GM19372 (cell line): Measurements from ENCODE around the gene ADCY5.

Source experiments
- ATAC-seq: cut with Tn5 transposase; IDR thresholded peaks from one replicate; pipeline ENCODE4 v1.9.1; 2021; ENCODE audit warnings: mild to moderate bottlenecking, low read depth, moderate library complexity; ENCODE audit not compliant: unreplicated experiment

Gene ADCY5

DNA sequence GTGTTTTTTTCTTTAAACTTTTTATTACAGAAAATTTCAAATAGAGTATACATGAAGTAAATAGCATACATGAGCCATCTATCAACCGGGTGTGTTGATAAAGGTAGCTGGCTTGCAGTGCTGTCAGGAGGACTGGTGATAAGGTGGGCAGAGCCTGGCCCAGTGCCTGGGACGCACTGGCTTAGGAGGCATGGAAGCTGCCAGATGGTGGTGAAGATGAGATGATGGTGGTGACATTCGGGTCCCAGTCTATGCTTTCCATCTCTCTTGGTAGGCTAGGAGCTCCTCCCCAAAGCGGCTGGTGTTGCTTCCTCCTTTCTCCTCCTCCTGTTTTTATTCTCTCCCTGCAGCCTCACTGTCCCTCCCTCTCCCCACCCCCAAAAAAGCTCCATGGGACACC is 101.7 kb downstream of the ADCY5 start:
- ATAC-seq = no peak

DNA sequence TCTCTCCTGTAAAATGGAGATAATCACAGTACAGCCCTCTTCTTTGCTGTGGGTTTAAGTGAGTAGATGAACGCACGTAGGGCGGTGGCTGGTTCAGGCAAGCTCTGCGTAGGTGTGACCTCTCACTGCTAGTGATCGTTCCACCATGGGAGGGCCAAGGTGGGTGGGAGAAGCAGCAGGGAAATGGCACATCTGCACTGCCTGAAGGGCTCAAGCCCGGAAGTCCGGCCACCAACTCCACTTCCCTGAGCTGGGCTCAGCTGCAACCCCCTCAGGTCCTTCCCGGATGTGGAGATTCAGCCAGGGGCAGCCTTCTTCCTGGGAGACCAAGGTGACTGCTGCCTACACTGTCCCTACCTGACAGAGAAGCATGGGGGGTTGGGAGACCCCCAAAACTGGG is 102.9 kb downstream of the ADCY5 start:
- ATAC-seq = no peak

DNA sequence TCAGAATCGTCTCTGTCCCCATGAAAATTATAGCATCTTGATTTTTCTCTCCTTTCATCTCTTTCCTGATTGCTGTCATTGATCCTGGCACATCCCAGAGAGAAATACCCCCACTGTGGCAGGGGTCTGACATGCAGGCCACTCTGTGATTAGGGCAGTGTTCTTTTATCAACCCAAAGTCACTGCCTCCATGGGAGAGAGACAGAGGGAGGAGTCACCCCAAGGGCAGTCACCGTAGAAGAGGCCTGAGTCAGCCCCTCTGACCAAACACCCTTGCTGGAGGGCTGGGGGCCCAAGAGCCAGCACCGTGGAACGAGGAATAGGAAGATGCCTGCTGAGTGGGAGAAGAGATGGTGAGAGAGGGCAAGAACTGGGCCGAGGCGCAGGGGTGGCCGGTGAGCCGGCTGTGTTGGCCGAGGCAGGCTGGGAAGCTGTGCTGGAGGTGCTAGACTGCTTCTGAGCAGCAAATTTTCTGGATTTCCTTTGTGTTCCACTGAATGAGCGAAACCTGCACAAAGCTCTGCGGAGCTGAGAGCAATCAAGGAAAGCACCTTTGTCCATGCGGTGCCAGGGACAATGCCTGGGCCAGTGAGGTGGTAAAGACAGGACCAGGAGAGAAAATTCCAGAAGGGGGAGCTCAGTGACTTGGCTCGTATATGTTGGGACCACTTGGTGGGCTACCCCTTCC is 103.8 kb downstream of the ADCY5 start:
- ATAC-seq = no peak

DNA sequence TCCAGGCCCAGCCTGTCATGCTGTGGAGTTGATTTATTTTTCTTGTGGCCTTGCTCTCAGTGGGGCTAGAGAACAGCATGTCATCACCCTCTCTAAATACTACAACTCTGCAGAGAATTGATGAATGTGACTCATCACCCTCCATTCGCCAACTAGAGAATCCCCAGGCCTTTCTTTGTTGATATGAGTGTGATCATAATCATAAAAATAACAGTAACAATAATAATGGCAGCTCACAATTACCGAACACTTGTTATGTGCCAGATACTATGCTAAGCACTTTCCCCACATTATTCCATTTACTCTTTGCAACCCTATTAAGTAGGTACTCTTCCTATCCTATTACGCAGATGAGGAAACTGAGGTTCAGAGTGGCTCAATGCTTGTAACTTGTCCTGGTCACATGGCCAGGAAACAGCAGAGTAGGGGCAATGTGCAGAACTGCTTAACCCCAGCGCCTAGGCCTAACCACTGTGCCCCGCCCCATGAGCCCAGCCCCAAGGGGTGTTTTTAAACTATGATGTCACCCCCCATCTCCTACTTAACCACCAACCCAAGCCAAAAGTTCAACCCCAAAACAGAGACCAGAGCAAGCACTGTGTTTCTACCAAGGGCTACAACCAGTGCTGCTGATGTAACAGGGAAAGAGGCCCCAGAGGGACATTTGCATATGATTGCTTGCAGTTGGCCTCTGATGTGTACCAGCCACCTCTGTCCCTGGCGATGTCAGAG is 104.5 kb downstream of the ADCY5 start:
- ATAC-seq = no peak

DNA sequence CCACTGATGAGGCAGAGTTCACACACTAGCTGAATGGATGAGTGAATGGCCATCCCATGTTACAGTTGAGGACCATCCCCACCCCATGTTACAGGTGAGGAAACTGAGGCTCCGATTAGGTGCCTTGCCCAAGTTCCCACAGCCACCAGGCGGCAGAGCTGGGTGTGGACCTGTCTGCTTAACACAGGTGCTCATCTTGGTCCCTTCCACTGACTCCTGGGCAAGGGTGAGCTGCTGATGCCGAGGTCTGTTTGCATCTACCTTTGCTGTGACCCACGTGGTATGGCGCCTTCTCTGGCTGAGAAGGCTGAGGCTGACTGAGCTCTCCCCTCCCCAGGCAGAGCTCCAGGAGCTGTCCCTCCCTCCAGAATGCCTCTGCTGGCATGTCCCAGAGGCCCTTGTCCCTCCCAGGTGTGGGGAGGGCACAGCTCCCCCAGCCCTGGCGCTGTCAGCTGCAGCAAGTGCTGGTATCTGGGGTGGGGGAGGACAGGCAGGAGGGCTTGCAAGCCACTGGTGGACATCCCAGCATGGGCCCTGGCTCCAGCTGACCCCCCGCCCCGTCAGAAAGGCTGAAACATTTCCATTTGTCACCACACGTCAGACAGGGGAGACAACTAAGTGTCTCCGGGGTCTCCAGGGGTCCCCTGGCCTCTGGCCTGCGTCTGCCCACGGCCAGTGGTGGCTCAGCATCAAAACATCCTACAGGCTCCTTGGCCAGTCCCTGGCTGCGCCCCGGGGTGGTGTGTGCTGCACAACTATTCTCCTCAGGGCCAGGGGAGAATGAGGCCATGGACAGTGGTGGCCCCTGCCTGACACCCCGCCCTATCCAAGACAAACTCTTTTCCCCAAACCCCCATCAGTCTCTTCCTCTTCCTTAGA is 105.4 kb downstream of the ADCY5 start:
- ATAC-seq = no peak

DNA sequence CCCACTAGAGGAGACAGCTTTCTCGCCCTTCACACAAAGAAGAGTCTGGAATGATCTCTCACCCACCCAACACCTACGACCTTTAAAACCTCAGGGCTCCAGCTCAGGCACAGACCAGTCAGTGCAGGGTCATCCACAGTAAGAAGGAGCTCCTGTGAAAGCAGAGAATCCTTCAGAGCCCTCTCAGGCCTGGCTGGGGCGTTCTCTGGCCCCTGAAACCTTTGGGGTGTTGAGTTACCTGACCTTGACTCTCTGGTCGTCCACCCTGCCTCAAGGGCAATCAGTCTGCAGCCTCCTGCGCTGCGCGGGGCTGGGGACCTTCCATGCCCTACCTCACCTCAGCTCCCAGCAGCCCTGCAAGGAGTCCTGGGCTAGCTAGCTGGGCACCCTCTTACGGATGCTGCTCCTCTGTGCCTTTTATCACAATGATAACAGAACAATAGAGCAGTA is 106.2 kb downstream of the ADCY5 start:
- no peak for ATAC-seq

DNA sequence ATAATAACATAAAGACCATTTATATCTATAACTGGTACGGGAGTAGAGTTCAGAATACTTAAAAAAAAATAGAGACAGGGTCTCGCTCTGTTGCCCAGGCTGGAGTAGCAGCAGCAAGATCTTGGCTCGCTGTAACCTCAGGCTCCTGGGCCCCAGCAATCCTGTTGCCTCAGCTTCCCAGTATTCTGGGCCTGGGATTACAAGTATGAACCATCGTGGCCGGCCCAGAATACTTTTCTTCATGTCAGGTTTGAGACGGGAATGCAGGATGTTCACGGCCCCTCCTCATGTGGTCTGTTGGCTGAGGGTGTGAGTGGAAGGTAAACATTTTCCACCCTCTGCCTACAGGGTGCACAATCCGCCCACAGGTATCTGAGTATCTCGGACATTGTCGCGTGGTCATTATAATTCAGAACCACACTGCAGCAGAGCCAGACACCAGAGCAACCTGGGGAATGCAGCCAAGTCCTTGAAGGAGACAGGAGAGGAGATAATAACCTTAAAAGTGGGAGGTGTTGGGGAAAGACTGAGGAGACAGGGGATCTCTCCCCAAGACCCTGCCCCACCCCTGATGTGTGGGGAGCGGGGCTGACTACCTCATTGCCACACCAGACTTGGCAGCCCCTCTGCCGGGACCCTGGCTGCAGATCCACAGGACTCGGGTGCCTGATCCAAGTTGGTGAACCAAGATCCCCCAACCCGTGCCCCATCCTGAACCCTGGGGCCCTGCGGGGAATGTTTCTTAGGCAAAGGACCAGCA is 106.8 kb downstream of the ADCY5 start:
- ATAC-seq = no peak

DNA sequence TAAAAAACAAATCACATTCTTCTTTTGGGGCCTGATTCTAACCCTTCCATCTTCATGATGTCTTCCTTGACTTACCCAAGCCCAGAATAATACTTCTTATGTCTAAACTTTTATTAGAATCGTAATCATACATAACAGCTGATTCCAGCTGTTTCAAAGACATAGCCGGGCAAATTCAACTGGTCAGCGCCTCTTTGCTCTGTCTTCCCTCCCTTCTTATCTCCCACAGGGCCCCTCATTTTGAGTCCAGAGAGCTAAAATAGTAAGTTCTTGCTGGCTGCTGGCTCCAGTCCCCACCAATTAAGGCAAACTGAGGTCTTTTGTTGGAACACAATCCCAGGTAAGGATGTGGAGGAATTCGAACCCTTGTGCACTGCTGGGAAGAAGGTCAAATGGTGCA is 108.6 kb downstream of the ADCY5 start:
- no peak for ATAC-seq

DNA sequence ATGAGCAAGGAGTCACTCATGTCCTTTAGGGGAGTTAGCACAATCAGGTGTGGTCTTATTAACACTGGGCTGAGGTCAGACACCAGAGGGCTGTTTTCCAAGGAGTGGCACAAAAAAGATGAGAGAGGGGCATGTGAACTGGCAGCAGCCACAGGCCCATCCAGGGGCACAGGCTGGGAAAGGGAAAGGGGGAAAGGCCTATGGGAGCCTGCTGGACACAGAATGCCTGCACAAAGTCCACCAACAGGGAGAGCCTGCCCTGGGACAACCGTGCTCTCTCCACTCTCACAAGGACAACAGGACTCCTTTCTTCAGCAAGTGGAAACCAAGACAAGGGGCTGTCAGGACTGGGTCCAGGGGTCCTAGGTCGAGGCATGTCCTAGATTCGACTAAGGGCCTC is 109.6 kb downstream of the ADCY5 start:
- no peak for ATAC-seq

DNA sequence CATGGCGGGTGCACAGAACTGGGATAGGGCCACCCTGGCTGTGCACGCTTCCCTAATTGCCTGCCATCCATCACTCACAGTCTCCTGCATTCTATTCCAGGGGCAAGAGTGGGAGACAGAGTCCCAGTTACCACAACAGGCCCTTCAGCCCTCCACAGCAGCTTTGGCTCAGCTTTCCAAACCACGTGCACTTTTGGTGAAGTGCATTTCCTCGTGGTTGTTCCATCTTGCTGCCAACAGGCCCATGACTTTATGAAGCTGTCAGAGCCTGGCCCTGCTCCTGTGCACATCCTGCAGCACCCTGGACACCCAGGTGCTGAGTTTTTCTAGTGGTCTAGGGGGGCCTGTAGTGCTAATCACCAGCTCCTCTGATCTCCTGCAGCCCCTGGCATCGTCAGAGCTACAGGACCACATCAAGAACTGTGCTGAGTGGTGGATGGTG is 110.2 kb downstream of the ADCY5 start:
- no peak for ATAC-seq

DNA sequence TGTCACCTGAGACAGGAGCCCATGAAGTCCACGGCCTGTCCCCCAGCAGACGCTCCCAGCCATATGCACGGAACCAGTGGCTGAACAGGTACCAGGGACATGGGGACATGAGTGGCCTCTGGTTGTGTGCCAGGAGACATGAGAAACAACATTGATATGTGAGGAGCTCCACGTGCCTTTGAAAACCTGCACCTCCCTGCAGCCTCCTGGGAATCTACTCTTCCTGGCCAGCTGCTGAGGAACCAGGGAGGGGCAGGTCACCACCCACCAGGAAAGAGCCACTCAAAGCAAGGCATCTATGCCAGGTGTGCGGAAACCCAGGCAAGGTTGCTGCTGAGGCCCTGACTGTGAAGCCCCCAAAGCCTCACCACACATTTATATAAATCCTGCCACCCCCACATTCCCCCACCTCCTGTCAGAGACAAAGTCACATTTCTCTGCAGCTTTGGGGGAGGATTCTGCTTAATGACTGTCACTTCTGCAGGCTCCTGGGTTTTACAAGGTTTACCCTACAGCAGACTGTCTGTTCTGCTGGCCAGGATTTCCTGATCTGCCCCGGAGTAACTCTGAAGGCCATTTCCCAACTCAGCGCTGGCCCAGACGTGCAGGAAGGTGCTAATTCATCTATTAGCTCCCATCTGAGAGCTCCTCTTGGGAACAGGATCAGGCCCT is 110.8 kb downstream of the ADCY5 start:
- no peak for ATAC-seq

DNA sequence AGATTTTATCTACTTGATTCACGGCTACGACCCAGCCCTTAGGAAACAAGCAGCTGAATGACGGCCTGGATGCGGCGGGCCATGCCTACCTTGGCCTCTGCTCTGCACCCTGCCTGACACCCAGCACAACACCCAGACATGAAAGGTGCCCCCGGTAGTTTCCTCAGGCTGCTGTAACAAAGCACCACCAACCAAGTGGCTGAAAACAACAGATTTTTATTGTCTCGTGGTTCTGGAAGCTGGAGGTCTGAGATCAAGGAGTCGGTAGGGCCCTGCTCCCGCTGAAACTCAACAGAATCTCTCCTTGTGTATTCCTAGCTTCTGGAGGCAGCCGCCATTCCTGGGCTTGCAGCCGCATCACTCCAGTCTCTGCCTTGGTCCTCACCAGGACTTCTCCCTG is 111.7 kb downstream of the ADCY5 start:
- ATAC-seq = no peak

DNA sequence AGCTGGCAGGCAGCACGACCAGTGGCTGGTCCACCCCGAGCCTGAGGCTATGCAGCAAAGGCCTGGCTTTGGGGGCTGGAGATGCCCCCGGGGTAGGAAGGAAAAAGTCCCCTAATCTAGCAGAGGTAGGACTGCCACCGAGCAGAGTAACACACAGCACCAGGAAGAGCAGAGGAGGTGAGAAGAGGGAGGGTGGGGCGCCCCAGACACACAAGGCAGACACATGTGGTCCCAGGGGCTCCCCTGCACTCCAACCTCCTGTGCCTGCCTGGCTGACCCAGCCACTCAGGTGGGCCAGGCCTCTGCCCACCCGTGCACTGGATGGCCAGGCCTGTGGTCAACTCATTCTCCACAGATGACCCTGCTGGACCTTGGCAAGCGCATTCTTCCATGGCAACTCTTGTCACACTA is 112.4 kb downstream of the ADCY5 start:
- ATAC-seq = no peak

DNA sequence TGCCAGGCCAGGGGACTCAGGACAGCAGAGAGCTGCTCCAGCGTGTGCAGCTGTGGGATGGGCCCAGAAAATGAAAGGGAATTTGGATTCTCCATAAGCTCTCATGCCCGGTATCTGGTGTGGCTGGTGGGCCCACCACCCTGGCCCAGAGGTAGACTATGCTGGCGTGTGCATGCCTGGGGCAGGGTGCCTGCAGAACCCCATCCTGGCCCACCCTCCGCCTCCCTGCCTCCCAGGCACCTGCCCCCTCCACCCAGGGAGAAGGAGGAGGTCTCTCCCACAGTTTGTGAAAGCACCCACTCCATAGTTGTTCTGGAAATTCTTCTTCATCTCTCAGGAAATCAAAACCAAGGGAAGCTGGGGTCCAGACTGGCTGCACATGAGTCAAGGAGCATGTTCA is 112.9 kb downstream of the ADCY5 start:
- no peak for ATAC-seq

DNA sequence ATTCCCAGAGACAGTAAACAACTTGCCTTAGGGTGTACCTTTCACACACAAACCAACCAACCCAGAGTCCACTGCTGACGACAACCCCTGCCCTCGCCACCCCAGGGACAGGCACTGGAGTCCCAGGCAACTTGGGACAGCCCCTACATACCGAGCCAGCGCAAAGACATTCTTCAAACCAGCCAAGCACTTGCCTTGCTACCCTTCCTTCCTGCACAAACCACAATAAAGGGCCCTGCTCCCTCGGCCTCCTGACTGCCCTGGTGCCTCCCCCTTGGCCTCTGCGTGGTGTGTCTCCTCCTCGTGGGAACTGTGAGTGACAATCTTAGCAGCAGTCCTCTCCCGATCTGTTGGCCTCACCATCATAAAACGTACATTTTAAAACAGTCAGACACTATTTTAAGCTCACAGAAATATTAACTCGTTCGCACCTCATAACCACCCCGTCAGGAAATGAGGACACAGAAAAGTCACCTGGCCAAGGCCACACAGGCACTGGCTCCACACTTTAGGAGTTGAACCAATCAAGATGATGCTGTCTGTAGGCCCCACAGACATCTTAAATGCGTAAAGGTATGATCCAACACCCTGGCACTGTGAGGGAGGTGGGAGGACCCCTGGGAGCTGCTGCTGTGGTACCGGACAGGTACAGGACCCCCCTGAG is 113.8 kb downstream of the ADCY5 start:
- ATAC-seq = no peak

DNA sequence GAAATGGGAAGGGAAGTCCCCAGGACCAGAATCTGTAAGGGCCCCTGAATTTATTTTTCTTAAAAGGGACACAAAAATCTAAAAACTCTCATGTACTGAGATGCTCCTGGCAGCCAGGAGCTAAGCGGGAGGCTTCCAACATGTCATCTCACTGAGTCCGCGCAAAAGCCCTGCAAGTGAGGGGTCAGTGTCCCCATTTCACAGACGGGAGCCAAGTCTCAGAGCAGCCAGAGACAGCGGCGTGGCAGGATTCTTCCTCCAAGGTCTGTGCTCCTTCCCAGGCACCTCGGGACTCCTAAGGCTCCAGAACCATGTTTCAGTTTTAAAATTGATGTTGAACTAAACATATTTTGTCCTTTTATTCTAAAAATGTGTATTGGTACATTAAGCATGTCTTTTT is 114.8 kb downstream of the ADCY5 start:
- ATAC-seq = no peak

DNA sequence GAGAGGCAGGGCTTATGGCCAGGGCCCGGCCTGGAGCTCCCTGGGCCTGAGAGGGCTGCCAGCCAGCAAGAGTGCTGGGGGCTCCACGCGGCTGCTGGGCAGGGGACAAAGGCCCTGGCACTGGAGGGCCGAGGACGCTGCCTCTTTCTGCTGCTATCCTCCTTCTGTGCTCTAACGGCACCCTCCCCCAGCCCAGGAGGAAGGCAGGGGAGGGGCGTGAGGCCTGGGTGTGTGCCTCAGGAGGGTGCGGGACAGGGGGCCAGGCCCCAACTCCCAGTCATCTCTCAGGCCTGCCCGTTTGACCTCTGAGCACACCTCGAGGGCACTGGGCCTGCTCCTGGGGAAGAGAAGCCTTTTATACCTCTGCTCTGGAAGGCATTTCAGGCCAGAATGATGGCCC is 115.5 kb downstream of the ADCY5 start:
- no peak for ATAC-seq

DNA sequence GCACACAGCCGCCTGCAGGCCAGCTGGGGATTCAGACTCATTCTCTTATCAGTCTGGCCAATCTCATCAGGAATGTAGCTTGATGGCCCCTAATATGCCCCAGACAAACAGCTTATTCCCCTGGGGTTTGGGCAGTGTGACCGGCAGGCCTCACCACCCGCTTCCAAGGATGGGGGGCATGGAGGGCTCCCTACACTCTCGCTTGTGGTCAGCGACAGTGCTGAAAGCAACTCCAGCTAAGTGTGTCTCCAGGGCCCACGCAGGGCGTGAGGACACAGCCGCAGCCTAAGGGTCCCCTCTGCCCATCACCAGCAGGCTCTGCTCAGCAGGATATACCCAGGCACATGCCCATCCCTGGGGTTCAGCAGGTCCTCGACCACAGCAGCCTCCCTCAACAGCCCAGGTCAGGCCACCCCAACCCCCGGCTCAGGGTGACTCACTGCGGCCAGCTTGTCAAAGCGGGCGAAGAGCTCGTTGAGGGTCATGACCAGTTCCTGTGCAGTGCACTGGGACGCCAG is 116.7 kb downstream of the ADCY5 start:
- no peak for ATAC-seq

DNA sequence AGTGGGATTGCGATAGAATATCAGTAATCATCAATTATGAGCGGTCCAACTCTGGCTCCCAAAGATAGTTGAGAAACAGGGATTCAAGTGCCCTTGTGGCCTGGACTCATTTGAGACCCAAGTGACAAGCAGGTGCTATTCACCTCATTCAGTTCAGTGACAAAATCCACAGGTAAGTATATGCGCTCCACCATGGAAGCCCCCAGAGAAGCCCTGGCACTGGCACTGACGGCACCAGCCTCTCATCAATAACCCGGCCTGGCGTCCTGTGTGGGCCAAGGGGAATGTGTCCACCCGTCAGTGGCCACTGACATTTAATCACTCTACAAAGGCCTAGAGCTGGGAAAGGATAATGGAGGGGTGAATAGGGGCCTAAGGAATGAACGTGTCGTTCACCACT is 117.2 kb downstream of the ADCY5 start:
- ATAC-seq = no peak
